Activated T-cell treated with anti-CD3 and anti-CD28 coated beads for 4 hours (primary cell): ENCODE results near the gene ENPP7.

Source experiments
- DNase-seq: peaks from one replicate; pipeline ENCODE4 v3.0.0-alpha.2; 2020

ENPP7 gene

GRCh38 chr17:79730769-79731483 lies at the start of gene ENPP7:
TSS of gene ENPP7 (plus strand) at chr17:79730943. CDS start at chr17:79731140, 197 bp downstream.
- no peak for DNase-seq

- no peak for DNase-seq
These were observed 49.6 kb upstream of the ENPP7 start for GRCh38 chr17:79681101-79681621.

- DNase-seq, result no peak
These were observed 49.0 kb upstream of the ENPP7 start for GRCh38 chr17:79681628-79682261.

- no peak for DNase-seq
These were observed 47.4 kb upstream of the ENPP7 start for GRCh38 chr17:79683365-79683764.

GRCh38 chr17:79684132-79684985 lies 46.4 kb upstream of the ENPP7 start:
- no peak for DNase-seq

GRCh38 chr17:79685121-79685520 lies 45.6 kb upstream of the ENPP7 start:
- DNase-seq, result no peak

- DNase-seq, result no peak
These were observed 44.3 kb upstream of the ENPP7 start for GRCh38 chr17:79686476-79686875.

GRCh38 chr17:79690466-79690865 lies 40.3 kb upstream of the ENPP7 start:
- no peak for DNase-seq

- no peak for DNase-seq
These were observed 39.5 kb upstream of the ENPP7 start for GRCh38 chr17:79690988-79691836.

- DNase-seq, result no peak
These were observed 38.8 kb upstream of the ENPP7 start for GRCh38 chr17:79691931-79692330.

GRCh38 chr17:79693419-79693818 lies 37.3 kb upstream of the ENPP7 start:
- no peak for DNase-seq

GRCh38 chr17:79695293-79695790 lies 35.4 kb upstream of the ENPP7 start:
- no peak for DNase-seq

- DNase-seq, result no peak
These were observed 34.7 kb upstream of the ENPP7 start for GRCh38 chr17:79695797-79696609.

- DNase-seq, result no peak
These were observed 34.1 kb upstream of the ENPP7 start for GRCh38 chr17:79696610-79696982.

GRCh38 chr17:79698146-79698846 lies 32.4 kb upstream of the ENPP7 start:
- DNase-seq, result no peak

GRCh38 chr17:79699386-79700036 lies 31.2 kb upstream of the ENPP7 start:
- DNase-seq, result no peak

GRCh38 chr17:79700592-79700991 lies 30.2 kb upstream of the ENPP7 start:
- no peak for DNase-seq

GRCh38 chr17:79702034-79702433 lies 28.7 kb upstream of the ENPP7 start:
- DNase-seq, result no peak

GRCh38 chr17:79702550-79703236 lies 28.1 kb upstream of the ENPP7 start:
- no peak for DNase-seq

- no peak for DNase-seq
These were observed 26.1 kb upstream of the ENPP7 start for GRCh38 chr17:79704691-79705090.
